RWPE2 (cell line): Measurements from ENCODE around the gene ZNF488.
A peak's percentile ranks its signal among the peaks of the same experiment; 100 is the strongest.

ENCODE experiments used
- ATAC-seq: fragments of 200-7000 bp; cut with Tn5 transposase; 3 replicates; pipeline ENCODE4 v1.9.1; 2021; ENCODE audit warnings: low read depth
- DNase-seq: peaks from one replicate; pipeline ENCODE4 v3.0.0-alpha.2; 2020; ENCODE audit warnings: low spot score
- H3K27ac ChIP-seq: fragments of 450-650 bp; 2 replicates; pipeline ENCODE4 v1.5.1; 2017; ENCODE audit warnings: mild to moderate bottlenecking; ENCODE audit not compliant: poor library complexity, severe bottlenecking
- H3K27me3 ChIP-seq: fragments of 250-450 bp; sonication (Bioruptor Pico); 2 replicates; pipeline ENCODE4 v1.5.1; 2021; ENCODE audit warnings: mild to moderate bottlenecking, moderate library complexity; ENCODE audit not compliant: insufficient read depth, poor library complexity, severe bottlenecking
- H3K36me3 ChIP-seq: fragments of 250-450 bp; sonication (Bioruptor Pico); 2 replicates; pipeline ENCODE4 v1.5.1; 2020; ENCODE audit warnings: low read depth, mild to moderate bottlenecking, moderate library complexity
- H3K4me1 ChIP-seq: fragments of 250-450 bp; sonication (Bioruptor Pico); 2 replicates; pipeline ENCODE4 v1.5.1; 2021; ENCODE audit warnings: mild to moderate bottlenecking, moderate library complexity; ENCODE audit not compliant: insufficient read depth, poor library complexity, severe bottlenecking
- H3K4me3 ChIP-seq: fragments of 250-450 bp; sonication (Bioruptor Pico); 2 replicates; pipeline ENCODE4 v1.5.1; 2021; ENCODE audit warnings: mild to moderate bottlenecking, moderate library complexity; ENCODE audit not compliant: severe bottlenecking
- H3K9me3 ChIP-seq: fragments of 250-450 bp; sonication (Bioruptor Pico); 2 replicates; pipeline ENCODE4 v1.5.1; 2021; ENCODE audit warnings: mild to moderate bottlenecking, moderate library complexity; ENCODE audit not compliant: severe bottlenecking
- CTCF ChIP-seq: fragments of 450-650 bp; IDR thresholded peaks from one replicate; pipeline ENCODE4 v1.5.1; 2017; ENCODE audit warnings: mild to moderate bottlenecking, moderate library complexity; ENCODE audit not compliant: poor library complexity, severe bottlenecking

ZNF488 gene

DNA sequence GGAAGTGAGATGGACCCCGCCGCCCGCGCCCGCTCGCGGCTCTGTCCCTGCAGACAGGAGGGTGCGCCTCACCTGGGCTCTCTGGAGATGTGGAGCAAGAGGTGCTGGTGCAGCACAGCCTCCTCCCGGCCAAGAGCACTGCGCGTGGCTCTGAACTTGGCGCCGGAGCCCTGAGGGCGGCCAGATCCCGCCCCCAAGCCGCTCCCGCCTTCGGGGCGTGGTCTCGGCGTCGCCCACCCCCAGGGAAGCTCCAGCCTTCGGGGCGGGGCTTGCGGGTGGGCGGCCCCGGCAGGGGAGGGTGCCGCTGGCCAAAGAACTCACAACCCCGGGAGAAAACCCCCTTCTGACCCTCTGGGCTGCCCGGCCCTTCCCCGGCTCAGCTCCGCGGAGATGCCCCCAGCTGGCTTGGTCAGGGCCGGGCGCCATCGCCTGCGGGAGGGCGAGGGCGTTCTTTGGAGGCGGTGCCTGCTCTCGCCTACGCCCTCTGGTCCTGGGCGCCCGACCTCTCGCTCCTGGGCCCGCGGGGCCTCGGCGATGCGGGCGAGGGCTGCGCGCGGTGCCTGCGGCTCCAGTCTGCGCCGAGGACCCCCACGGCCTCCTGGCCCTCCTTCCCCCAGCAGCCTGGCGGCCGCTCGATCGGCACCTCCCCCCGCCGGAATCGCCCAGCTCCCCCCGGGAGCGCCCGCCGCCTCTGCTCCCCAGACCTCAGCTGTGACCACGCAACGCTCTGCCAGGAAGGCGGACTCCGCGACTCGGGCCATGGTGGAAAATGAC lies at the start of gene ZNF488:
Gene ZNF488, minus strand, starts transcription at position 146 of the 774 bp plus-strand sequence. CDS start 15,464 bp downstream, outside the sequence.
- H3K36me3 ChIP-seq, result no peaks in the 10 kb centered on the region
- H3K27me3 ChIP-seq, result no peaks in the 10 kb centered on the region
- no peak for TF ChIP-seq CTCF
- DNase-seq (no peak), ATAC-seq (peak; percentile 90)
- H3K9me3 ChIP-seq, result no peaks in the 10 kb centered on the region
- H3K4me1 ChIP-seq, result peaks cover 4% of the 10 kb centered on the region
- peak within 1 kb of the TSS; percentile 29 for H3K27ac ChIP-seq
- H3K4me3 ChIP-seq, result peak within 1 kb of the TSS; percentile 55

DNA sequence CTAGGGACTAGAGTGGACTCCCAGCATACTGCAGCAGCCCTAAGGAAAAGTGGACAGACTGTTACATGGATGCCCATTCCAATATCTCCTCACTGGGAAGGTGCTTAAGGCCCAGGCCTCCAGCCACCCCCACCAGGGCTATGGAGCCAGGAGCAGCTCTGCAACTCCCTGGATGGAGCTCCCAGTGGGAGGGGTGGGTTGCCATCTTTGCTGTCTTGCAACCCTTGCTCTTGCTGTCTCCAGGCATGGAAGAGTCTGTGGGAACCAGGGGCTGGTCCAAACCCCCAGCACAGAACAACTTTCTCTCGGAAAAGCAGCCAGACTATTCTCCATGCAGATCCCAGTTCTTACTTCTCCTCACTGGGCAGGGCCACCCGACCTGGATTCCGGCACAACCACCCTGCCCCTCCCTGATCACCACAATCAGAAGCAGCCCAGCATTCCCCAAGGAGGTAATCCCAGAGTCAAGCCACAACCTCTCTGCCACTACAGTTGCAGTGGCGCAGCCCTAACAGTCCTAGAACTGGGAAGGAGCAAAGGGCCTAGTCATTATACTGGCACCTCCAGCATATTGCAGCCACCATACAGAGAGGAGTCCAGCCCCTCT lies 41.8 kb upstream of the ZNF488 start:
- H3K36me3 ChIP-seq, result no peaks in the 10 kb centered on the region
- TF ChIP-seq CTCF, result no peak
- H3K4me3 ChIP-seq, result no peak overlapping the region
- no peaks in the 10 kb centered on the region for H3K27me3 ChIP-seq
- ATAC-seq (no peak), DNase-seq (no peak)
- no peak overlapping the region for H3K27ac ChIP-seq
- H3K9me3 ChIP-seq, result no peaks in the 10 kb centered on the region
- H3K4me1 ChIP-seq, result no peaks in the 10 kb centered on the region

GRCh38 chr10:47424231-47424630 lies 40.1 kb upstream of the ZNF488 start:
- Histone ChIP-seq H3K36me3 (no peaks in the 10 kb centered on the region), H3K9me3 (no peaks in the 10 kb centered on the region), H3K4me1 (no peaks in the 10 kb centered on the region), H3K27ac (no peak overlapping the region), H3K4me3 (no peak overlapping the region), H3K27me3 (no peaks in the 10 kb centered on the region)
- TF ChIP-seq CTCF, result no peak
- no peak for ATAC-seq
- no peak for DNase-seq

GRCh38 chr10:47423476-47423875 lies 39.4 kb upstream of the ZNF488 start:
- Histone ChIP-seq H3K36me3 (no peaks in the 10 kb centered on the region), H3K9me3 (no peaks in the 10 kb centered on the region), H3K4me1 (no peaks in the 10 kb centered on the region), H3K27me3 (no peaks in the 10 kb centered on the region), H3K27ac (no peak overlapping the region), H3K4me3 (no peak overlapping the region)
- DNase-seq (no peak), ATAC-seq (no peak)
- no peak for TF ChIP-seq CTCF
